Vagina (tissue), 2 donors: Measurements from ENCODE around the gene NUMB.
"Not testable (repeated sequence)": the region's sequence is repeated elsewhere in the genome, so short reads cannot be mapped to it uniquely, and the experiment has no call there.

Source experiments
- CTCF ChIP-seq, 3 experiments: fragments of 450-650 bp in 2 of 3; fragments of 200-600 bp in 1 of 3; sonication (generic) in 1 of 3; IDR thresholded peaks; one replicate each; pipeline ENCODE4 v1.5.1; 2017 to 2019; ENCODE audit warnings: antibody characterized with exemption in 3 of 3, mild to moderate bottlenecking in 2 of 3, moderate library complexity in 2 of 3
- POLR2A ChIP-seq, 2 donors: fragments of 450-650 bp; IDR thresholded peaks; one replicate each; pipeline ENCODE4 v1.6.1; 2017; ENCODE audit warnings: antibody characterized with exemption in 2 of 2, mild to moderate bottlenecking in 2 of 2, moderate library complexity in 2 of 2

GRCh38 chr14:73385021-73385420, 73.3 kb downstream of the NUMB start:
- not testable (repeated sequence) for TF ChIP-seq CTCF, POLR2A (IDR thresholded peaks at IDR 0.05)
